Measurements from ENCODE around the gene KLHDC10.
"Not testable (repeated sequence)": the region's sequence is repeated elsewhere in the genome, so short reads cannot be mapped to it uniquely, and the experiment has no call there.

Gene KLHDC10

GRCh38 chr7:130063036-130063435 is 7.3 kb upstream of the KLHDC10 start:
- TF ChIP-seq CTCF (conservative IDR thresholded peaks at IDR 0.05; ENCODE audit: low read depth) = peak; percentile 82
- DNase-seq (ENCODE audit: low spot score) = no peak
- ChIA-PET CTCF (interaction anchor here (0.6 kb wide), 1 partner anchor 684 kb away, joined by 4 read pairs; no protein-coding TSS in a partner anchor), POLR2A (ENCODE audit: low non-redundant PET) (no interaction called here)
- H3K27ac ChIP-seq = no peak overlapping the region

- DNase-seq (ENCODE audit: low spot score); H3K27ac ChIP-seq; POLR2A ChIA-PET (ENCODE audit: low non-redundant PET): not testable (repeated sequence)
- CTCF ChIA-PET = interaction anchor here (0.5 kb wide), 1 partner anchor 31 kb away, joined by 5 read pairs; no protein-coding TSS in a partner anchor
Observed at GRCh38 chr7:130064580-130064926, 5.8 kb upstream of the KLHDC10 start.

- no peak overlapping the region for H3K27ac ChIP-seq
- ChIA-PET POLR2A (ENCODE audit: low non-redundant PET) (no interaction called here), CTCF (interaction anchor here (0.6 to 0.7 kb wide), 2 partner anchors 22 to 809 kb away, joined by 5 to 9 read pairs; no protein-coding TSS in a partner anchor)
- no peak for TF ChIP-seq CTCF (conservative IDR thresholded peaks at IDR 0.05; ENCODE audit: low read depth)
- no peak for DNase-seq (ENCODE audit: low spot score)
Observed at GRCh38 chr7:130065500-130066152, 4.7 kb upstream of the KLHDC10 start.

GRCh38 chr7:130069179-130069977 is 956 bp upstream of the KLHDC10 start:
- POLR2A ChIA-PET (ENCODE audit: low non-redundant PET) = interaction anchor here (0.6 kb wide), 1 partner anchor 111 kb away, joined by 3 read pairs; no protein-coding TSS in a partner anchor
- CTCF ChIA-PET = interaction anchor here (0.5 to 0.6 kb wide), 2 partner anchors 50 to 359 kb away, joined by 4 read pairs; no protein-coding TSS in a partner anchor
- peak overlapping the region; percentile 87 for H3K27ac ChIP-seq
- DNase-seq (ENCODE audit: low spot score) = no peak
- TF ChIP-seq CTCF (conservative IDR thresholded peaks at IDR 0.05; ENCODE audit: low read depth) = no peak

DNA sequence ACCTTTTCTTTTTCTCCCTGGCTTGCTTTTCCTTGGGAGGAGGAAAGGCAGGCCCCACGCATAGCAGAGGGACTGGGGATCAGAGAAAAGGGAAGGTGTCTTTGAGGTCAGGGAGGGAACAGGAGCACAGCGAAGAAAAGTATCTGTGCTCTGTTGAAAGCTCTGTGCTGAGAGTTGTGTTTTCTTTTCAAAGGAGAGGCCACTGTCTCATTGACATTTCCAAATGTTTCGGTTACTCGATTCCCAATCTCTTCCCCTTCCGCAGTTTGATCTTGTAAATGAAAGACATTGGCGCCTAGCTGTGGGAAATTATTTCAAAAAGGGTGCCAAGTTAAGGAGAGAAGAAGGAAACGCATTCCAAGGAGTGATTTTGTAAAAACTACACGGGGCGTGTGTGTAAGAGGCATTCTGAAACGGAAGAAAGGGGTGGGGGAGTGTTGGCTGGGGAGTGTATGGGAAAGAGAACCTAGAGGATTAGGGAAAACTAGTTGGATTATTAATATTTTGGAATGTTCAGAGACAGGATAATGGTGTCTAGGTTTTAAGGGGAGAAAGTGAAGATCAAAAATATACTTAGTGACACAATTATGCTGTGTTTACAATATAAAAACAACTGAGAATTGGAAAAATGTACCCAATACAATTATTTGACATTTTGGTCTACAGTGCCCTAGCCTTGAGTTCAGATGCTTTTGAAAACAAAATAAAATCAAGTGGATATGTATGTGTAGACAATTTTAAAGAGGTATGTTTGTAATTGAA is 708 bp downstream of the KLHDC10 start:
- POLR2A ChIA-PET (ENCODE audit: low non-redundant PET) = interaction anchor here (0.6 kb wide), 1 partner anchor 44 kb away, joined by 4 read pairs; no protein-coding TSS in a partner anchor
- peak overlapping the region; percentile 87 for H3K27ac ChIP-seq

More for the DNA sequence above, 708 bp downstream of the KLHDC10 start:
- CTCF ChIA-PET = interaction anchor here (0.6 kb wide), 1 partner anchor 616 kb away, joined by 4 read pairs; no protein-coding TSS in a partner anchor
- no peak for TF ChIP-seq CTCF (conservative IDR thresholded peaks at IDR 0.05; ENCODE audit: low read depth)
- DNase-seq (ENCODE audit: low spot score) = peak; percentile 21

Measured in RWPE1 (cell line).